HG03342 (cell line): Measurements from ENCODE around the gene HEATR3.
A peak's percentile ranks its signal among the peaks of the same experiment; 100 is the strongest.
"Not testable (repeated sequence)": the region's sequence is repeated elsewhere in the genome, so short reads cannot be mapped to it uniquely, and the experiment has no call there.

Experiments used
- ATAC-seq: cut with Tn5 transposase; IDR thresholded peaks from one replicate; pipeline ENCODE4 v1.9.1; 2021; ENCODE audit warnings: mild to moderate bottlenecking, moderate library complexity; ENCODE audit not compliant: unreplicated experiment

Gene HEATR3

DNA sequence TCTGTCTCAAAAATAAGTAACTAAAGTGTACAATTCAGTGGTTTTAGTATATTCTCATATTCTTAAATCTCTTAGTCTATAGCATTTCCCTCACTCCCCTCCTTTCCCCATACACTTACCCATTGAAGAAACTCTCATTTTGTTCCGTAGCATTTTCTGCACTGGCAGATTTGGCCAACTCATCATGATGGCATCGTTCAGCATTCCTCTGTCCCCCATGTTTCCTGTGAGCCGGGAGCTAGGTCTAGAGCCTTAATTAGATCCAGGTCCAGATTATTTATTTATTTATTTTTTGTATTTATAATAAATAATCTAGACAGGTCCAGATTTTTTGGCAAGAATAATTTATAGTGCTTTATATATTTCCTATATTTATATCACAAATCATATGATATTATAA lies 31.0 kb downstream of the HEATR3 start:
- ATAC-seq: no peak

GRCh38 chr16:50099957-50100648 lies 34.3 kb downstream of the HEATR3 start:
- no peak for ATAC-seq

GRCh38 chr16:50102051-50102746 lies 36.4 kb downstream of the HEATR3 start:
- ATAC-seq: no peak

GRCh38 chr16:50103764-50104163 lies 38.0 kb downstream of the HEATR3 start:
- no peak for ATAC-seq

GRCh38 chr16:50114357-50115129 lies 48.8 kb downstream of the HEATR3 start:
- ATAC-seq: no peak

- ATAC-seq: no peak
Measured at GRCh38 chr16:50120711-50121110, 54.9 kb downstream of the HEATR3 start.

DNA sequence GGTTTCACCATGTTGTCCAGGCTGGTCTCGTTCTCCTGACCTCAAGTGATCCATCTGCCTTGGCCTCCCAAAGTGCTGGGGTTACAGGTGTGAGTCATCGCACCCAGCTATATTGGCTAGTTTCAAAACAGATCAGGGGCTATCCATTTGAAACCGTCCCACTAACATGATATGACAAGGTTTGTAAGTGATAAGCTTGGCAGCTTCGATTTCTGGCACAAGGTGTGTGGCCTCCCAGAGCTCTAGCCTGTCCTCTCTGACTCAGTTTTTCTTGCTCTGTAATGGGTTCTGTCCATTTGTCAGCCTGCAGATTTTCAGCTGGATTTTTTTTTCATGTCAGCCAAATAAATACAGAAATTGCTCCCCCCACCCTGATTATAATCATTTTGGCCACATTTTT lies 55.5 kb downstream of the HEATR3 start:
- ATAC-seq: peak; percentile 66

GRCh38 chr16:50121721-50122445 lies 56.1 kb downstream of the HEATR3 start:
- no peak for ATAC-seq

GRCh38 chr16:50123417-50123816 lies 57.6 kb downstream of the HEATR3 start:
- no peak for ATAC-seq

- no peak for ATAC-seq
Measured at GRCh38 chr16:50124769-50125168, 59.0 kb downstream of the HEATR3 start.

DNA sequence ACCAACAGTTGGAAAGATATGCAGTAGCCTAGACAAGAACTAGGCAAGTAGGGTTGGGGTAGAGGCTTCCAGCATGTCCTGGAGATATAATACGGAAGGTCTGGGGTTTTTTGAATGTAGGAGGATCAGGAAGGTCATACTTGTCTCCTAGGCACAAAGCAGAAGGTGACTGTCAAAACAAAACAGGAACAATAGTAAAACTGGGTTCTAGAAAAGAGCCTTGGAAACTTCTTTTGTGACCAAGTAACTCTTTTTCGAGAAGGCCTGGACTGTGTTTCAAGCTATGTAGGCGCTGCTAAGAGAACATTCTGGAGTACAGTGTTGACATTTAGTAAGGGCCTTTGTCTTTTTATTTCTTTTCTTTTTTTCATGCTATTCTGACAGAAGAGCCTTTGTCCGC lies 60.4 kb downstream of the HEATR3 start:
- no peak for ATAC-seq

DNA sequence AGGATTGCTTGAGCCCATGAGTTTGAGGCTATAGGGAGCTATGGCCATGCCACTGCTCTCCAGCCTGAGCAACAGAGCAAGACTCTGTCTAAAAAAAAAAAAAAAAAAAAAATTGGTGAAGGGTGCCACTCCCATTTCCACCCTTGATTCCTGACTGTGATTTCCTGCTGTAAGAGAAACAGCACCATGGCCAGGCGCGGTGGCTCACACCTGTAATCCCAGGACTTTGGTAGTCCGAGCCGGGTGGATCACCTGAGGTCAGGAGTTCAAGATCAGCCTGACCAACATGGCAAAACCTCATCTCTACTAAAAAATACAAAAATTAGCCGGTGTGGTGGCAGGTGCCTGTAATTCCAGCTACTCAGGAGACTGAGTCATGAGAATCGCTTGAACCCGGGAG lies 66.8 kb downstream of the HEATR3 start:
- not testable (repeated sequence) for ATAC-seq

DNA sequence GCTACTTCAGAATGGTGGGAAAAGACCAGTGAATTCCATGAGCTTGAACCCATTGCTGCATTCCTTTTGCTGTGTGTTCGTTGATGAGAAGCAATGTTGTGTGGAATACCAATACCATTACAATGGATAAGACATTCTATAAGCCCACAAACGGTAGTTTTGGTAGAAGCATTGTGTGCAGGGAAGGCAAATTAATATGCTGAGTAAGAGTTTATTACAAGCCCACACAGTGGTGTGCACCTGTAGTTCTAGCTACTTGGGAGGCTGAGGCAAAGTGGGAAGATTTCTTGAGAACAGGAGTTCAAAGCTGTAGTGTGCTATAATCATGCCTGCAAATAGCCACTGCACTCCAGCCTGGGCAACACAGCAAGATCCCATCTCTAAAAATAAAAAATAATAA lies 67.4 kb downstream of the HEATR3 start:
- no peak for ATAC-seq

DNA sequence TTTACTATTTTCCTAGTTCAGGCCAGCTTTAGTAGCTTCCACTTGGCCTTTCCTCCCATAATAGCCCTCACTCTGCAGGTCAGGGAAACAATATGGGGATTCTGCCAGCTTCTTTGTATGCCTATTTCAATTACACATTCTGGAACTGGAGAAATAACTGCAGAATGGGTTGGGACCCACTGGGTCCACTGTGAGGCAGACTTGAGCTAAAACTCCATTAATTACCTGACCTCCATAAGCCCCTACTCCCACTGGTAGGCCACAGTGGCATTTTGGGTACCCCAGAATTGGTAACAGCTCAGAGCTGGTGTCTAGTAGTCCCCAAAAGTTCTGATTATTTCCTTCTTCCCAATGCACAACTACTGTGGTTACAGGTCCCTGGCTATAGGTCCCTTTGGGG lies 70.6 kb downstream of the HEATR3 start:
- no peak for ATAC-seq

DNA sequence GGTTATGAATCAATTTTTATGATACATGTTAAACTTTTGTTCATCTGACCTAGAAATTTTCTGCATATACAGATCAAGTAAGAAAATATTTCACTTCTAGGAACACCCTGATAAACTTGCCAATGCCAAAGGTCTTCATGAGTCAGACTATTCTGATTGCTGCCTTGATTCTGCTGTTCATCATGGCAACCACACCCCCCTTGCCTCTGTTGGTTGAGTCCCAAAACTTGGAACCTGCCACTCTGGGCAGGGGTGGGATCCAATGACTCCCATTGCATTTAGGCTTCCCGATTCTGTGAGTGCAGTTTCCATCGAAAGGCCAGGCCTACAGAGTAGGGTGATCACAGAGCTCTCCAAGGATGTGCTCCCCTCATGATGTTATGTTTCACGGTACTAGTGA lies 71.5 kb downstream of the HEATR3 start:
- no peak for ATAC-seq

DNA sequence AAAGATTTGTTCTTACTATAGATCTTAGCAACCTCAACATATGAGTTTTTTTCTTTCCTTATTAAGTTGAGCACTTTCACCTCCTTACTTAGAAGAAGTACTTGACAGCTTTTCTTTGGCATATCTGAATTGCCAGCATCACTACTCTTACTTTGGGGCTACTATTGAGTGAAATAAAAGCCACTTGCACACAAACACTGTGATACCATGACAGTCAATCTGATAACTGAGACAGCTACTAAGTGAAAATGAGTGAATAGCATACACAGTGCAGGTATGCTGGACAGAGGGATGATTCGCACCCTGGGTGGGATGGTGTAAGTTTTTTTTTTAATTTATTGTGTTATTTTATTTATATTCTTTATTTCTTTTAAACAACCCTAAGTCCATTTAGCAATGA lies 73.8 kb downstream of the HEATR3 start:
- ATAC-seq: no peak

DNA sequence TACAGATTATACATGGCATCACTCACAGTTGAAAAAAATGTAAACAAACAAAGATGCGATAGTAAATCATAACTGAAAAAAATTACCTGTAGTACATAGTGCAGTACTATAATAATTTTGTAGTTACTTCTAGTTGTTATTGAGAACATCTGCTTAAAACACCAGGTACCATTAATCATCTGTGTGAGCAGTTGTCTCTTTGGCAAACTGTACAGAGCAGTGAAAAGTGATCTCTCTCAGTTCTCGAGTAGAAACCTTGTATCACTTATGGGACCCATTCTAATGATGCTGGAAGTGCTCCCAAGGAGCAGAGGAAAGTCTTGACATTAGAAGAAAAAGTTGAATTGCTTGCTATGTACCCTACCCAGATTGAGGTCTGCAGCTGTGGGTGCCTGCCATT lies 78.4 kb downstream of the HEATR3 start:
- ATAC-seq: no peak

DNA sequence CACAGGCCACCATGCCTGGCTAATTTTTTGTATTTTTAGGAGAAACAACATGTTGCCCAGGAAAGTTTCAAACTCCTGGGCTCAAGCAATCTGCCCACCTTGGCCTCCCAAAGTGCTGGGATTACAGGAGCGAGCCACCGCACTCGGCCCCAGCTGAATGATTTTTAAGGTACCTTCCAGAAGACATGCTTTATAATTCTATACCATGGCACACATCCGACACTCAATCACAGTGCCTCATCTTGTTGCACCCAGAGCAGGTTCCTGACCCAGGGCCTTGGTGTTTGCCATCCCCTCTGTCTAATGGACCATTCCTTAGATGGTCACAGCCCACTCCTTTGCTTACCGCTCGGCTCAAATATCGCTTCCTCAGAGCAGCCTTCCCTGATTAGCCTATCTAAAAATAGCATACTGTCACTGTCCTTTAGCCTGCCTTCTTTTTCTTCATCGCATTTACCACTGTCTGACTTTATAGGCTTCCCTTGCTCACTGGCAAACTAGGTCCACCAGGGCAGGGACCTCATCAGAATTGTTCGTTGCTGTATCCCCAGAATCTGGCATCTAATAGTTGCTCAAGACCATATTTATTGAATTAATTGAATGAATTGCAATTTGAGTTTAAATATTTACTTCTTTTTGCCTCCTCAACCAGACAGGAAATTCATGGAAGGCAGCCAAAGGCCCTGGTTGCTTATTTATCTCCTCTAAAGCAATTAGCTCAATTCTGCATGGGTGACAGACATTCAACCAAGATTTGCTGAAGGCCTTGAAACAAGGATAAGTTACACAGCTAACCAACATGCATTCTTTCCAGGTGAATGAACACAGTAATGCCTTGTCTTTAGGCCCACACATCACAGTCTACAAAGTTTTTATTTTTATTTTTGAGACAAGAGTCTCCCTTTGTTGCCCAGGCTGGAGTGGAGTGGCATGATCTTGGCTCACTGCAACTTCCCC lies 81.0 kb downstream of the HEATR3 start:
- ATAC-seq: no peak

GRCh38 chr16:50151322-50151721 lies 85.6 kb downstream of the HEATR3 start:
- no peak for ATAC-seq

- ATAC-seq: no peak
Measured at GRCh38 chr16:50151756-50152155, 86.0 kb downstream of the HEATR3 start.
